Measurements from ENCODE around the gene NLN. TPM values are rescaled to one million over a fixed set of nuclear protein-coding genes. Genes with fewer than 3 reads are reported as not detected.

Gene NLN
- total and polyA plus RNA-seq, 9 of the 15 experiments (the other 6 are each of a cell fraction or from before 2014, with no cell fraction given) = 6.9 to 45.2 (median 28.8) TPM

DNA sequence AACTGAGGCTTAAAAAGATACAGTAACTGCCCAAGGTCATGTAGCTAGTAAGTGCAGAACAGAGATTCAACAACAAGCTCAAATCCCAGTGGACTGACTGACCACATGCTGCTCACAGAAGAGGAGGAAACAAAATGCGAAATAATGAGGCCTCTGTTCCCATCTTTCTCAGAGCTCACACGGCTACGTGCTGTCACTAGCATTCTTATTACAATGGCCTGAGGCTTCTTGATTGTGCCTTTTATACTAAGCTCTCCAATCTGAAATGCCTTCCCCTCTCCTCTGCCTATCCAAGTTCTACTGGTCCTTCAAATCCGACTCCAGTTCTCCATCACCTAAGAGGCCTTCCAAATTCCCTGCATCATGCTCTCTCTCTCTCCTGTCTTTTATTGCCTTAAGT, 26.1 kb upstream of the NLN start:
- intact Hi-C loops (cut with micrococcal nuclease) = no loop called here
- CTCF ChIA-PET (ENCODE audit: low intra/inter-chr PET ratio) = no interaction called here

More for the DNA sequence above, 26.1 kb upstream of the NLN start:
- Histone ChIP-seq H3K4me1 (replicated peaks in 1 of 2; ENCODE audit: control insufficient read depth in 2 of 2, insufficient read depth in 2 of 2, low read length in 2 of 2) (no peaks in the 10 kb centered on the region), H3K9me3 (replicated peaks; ENCODE audit: control insufficient read depth, insufficient read depth, low read depth, low read length) (no peaks in the 10 kb centered on the region), H3K9ac (ENCODE audit: insufficient read depth in 1 of 2, low read depth in 2 of 2, low read length in 2 of 2) (no peak overlapping the region), H3K27me3 (ENCODE audit: control insufficient read depth in 2 of 2, insufficient read depth in 2 of 2, low read length in 2 of 2) (no peaks in the 10 kb centered on the region), H3K79me2 (ENCODE audit: control insufficient read depth, insufficient read depth, low read length) (no peaks in the 10 kb centered on the region), H3K4me2 (ENCODE audit: insufficient read depth, low read length) (no peak overlapping the region), H3K4me3 (no peak overlapping the region), H4K20me1 (replicated peaks; ENCODE audit: control insufficient read depth, insufficient read depth, low read length) (no peaks in the 10 kb centered on the region), H3K27ac (ENCODE audit: extremely low read depth, low read depth, low read length) (no peak overlapping the region), H3K36me3 (ENCODE audit: control insufficient read depth, insufficient read depth, low read length) (no peaks in the 10 kb centered on the region), H3K9me1 (ENCODE audit: control insufficient read depth, insufficient read depth, low read length) (no peaks in the 10 kb centered on the region), H2AFZ (ENCODE audit: low read depth, low read length) (no peak overlapping the region)
- DNase-seq (ENCODE audit: extremely low read depth in 1 of 4, low spot score in 3 of 4) (no peak), ATAC-seq (no peak), FAIRE-seq (no peak)
- in situ Hi-C loops (cut with MboI) = no loop called here
- POLR2A ChIA-PET = interaction anchor here (0.8 to 1.3 kb wide), 2 partner anchors 10 to 30 kb away, joined by 3 read pairs; no protein-coding TSS in a partner anchor
- WGBS (ENCODE audit: insufficient coverage, low coverage, missing lambda C conversion rate) = 62% methylated on average over 4 of the region's 4 CpGs
- no TSS peak for BruUV-seq (replicated peaks)
- no peak for TF ChIP-seq TEAD1 (CRISPR knock-in tag; IDR thresholded peaks at IDR 0.05)
- TF ChIP-seq, protein P1, sequence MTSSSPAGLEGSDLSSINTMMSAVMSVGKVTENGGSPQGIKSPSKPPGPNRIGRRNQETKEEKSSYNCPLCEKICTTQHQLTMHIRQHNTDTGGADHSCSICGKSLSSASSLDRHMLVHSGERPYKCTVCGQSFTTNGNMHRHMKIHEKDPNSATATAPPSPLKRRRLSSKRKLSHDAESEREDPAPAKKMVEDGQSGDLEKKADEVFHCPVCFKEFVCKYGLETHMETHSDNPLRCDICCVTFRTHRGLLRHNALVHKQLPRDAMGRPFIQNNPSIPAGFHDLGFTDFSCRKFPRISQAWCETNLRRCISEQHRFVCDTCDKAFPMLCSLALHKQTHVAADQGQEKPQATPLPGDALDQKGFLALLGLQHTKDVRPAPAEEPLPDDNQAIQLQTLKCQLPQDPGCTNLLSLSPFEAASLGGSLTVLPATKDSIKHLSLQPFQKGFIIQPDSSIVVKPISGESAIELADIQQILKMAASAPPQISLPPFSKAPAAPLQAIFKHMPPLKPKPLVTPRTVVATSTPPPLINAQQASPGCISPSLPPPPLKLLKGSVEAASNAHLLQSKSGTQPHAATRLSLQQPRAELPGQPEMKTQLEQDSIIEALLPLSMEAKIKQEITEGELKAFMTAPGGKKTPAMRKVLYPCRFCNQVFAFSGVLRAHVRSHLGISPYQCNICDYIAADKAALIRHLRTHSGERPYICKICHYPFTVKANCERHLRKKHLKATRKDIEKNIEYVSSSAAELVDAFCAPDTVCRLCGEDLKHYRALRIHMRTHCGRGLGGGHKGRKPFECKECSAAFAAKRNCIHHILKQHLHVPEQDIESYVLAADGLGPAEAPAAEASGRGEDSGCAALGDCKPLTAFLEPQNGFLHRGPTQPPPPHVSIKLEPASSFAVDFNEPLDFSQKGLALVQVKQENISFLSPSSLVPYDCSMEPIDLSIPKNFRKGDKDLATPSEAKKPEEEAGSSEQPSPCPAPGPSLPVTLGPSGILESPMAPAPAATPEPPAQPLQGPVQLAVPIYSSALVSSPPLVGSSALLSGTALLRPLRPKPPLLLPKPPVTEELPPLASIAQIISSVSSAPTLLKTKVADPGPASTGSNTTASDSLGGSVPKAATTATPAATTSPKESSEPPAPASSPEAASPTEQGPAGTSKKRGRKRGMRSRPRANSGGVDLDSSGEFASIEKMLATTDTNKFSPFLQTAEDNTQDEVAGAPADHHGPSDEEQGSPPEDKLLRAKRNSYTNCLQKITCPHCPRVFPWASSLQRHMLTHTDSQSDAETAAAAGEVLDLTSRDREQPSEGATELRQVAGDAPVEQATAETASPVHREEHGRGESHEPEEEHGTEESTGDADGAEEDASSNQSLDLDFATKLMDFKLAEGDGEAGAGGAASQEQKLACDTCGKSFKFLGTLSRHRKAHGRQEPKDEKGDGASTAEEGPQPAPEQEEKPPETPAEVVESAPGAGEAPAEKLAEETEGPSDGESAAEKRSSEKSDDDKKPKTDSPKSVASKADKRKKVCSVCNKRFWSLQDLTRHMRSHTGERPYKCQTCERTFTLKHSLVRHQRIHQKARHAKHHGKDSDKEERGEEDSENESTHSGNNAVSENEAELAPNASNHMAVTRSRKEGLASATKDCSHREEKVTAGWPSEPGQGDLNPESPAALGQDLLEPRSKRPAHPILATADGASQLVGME (CRISPR knock-in tag; IDR thresholded peaks at IDR 0.05) = no peak
- no peak for TF ChIP-seq ZFP1 (CRISPR knock-in tag; IDR thresholded peaks at IDR 0.05)
- no peak for TF ChIP-seq ZNF224 (CRISPR knock-in tag; IDR thresholded peaks at IDR 0.05)
- no peak for TF ChIP-seq NR4A1 (CRISPR knock-in tag; IDR thresholded peaks at IDR 0.05)
- TF ChIP-seq NR4A1 (tag; IDR thresholded peaks at IDR 0.05) = no peak
- TF ChIP-seq SIRT6 (IDR thresholded peaks at IDR 0.05; ENCODE audit: low read depth, low read length) = no peak
- TF ChIP-seq ETV5 (CRISPR knock-in tag; IDR thresholded peaks at IDR 0.05; ENCODE audit: low read depth) = no peak
- no peak for TF ChIP-seq SLC30A9 (CRISPR knock-in tag; IDR thresholded peaks at IDR 0.05)
- TF ChIP-seq RUNX1 (IDR thresholded peaks at IDR 0.05; ENCODE audit: low read depth) = no peak
- TF ChIP-seq KAT7 (CRISPR knock-in tag; IDR thresholded peaks at IDR 0.05; ENCODE audit: borderline replicate concordance) = no peak
- no peak for TF ChIP-seq MBD1 (CRISPR knock-in tag; IDR thresholded peaks at IDR 0.05)
